Naive thymus-derived CD4-positive, alpha-beta T cell (primary cell): ENCODE data around the gene SDHB. TPM values are rescaled to one million over a fixed set of nuclear protein-coding genes. Genes with fewer than 3 reads are reported as not detected.
A peak's percentile ranks its signal among the peaks of the same experiment; 100 is the strongest.

Experiments
- ATAC-seq: fragments of 150-1000 bp; cut with Tn5 transposase; 2 replicates; pipeline ENCODE4 v1.10.0; 2021; ENCODE audit warnings: mild to moderate bottlenecking, moderate library complexity
- CTCF ChIA-PET: fragments of 350-600 bp; sonication (Branson Sonifier 250); formaldehyde crosslinking; loops from one replicate; lab custom pipeline; 2021; ENCODE audit warnings: antibody characterized with exemption; lab: Charles Lee
- POLR2A ChIA-PET: fragments of 350-600 bp; sonication (Branson Sonifier 250); formaldehyde crosslinking; loops from one replicate; lab custom pipeline; 2021; ENCODE audit warnings: antibody characterized with exemption, inconsistent platforms; lab: Charles Lee
- DNase-seq, 9 donors: peaks; one replicate each; pipeline versions ENCODE4 v3.0.0 to v3.0.0-alpha.2; 2020 to 2022; ENCODE audit warnings: mixed read lengths in 1 of 9
- H3K27ac ChIP-seq: one replicate; pipeline ENCODE4 v1.7.0; 2013; ENCODE audit warnings: mild to moderate bottlenecking, low read depth, low read length, moderate library complexity
- H3K27me3 ChIP-seq, 2 donors: one replicate each; pipeline ENCODE4 v1.7.0; 2013; ENCODE audit warnings: low read length in 2 of 2, mild to moderate bottlenecking in 2 of 2, moderate library complexity in 2 of 2; ENCODE audit not compliant: control insufficient read depth in 2 of 2, insufficient read depth in 2 of 2
- H3K36me3 ChIP-seq, 3 experiments: 1 replicate in 2 of 3; 2 replicates in 1 of 3; pipeline ENCODE4 v1.7.0; 2013; ENCODE audit warnings: low read length in 3 of 3, mild to moderate bottlenecking in 3 of 3, moderate library complexity in 1 of 3; ENCODE audit not compliant: insufficient read depth in 3 of 3, control insufficient read depth in 2 of 3
- H3K4me1 ChIP-seq, 2 donors: one replicate each; pipeline ENCODE4 v1.7.0; 2013; ENCODE audit warnings: low read length in 2 of 2, mild to moderate bottlenecking in 2 of 2, moderate library complexity in 1 of 2; ENCODE audit not compliant: control insufficient read depth in 2 of 2, insufficient read depth in 2 of 2
- H3K4me3 ChIP-seq: 2 replicates; pipeline ENCODE4 v1.7.0; 2013; ENCODE audit warnings: mild to moderate bottlenecking, low read length
- H3K9me3 ChIP-seq, 3 experiments: 1 replicate in 2 of 3; 2 replicates in 1 of 3; pipeline ENCODE4 v1.7.0; 2013; ENCODE audit warnings: low read length in 3 of 3; ENCODE audit not compliant: control insufficient read depth in 2 of 3
- H3K27ac Mint-ChIP-seq, 9 donors: one replicate each; pipeline ENCODE4 v1.8.0; 2020 to 2022; ENCODE audit warnings: mixed read lengths in 9 of 9, mild to moderate bottlenecking in 8 of 9, moderate library complexity in 5 of 9, inconsistent platforms in 2 of 9
- H3K27me3 Mint-ChIP-seq, 5 donors: one replicate each; pipeline ENCODE4 v1.8.0; 2021 to 2022; ENCODE audit warnings: mixed read lengths in 5 of 5, mild to moderate bottlenecking in 1 of 5
- H3K36me3 Mint-ChIP-seq, 5 donors: one replicate each; pipeline ENCODE4 v1.8.0; 2020 to 2022; ENCODE audit warnings: mixed read lengths in 5 of 5, mild to moderate bottlenecking in 3 of 5, inconsistent platforms in 1 of 5
- H3K4me1 Mint-ChIP-seq, 7 donors: one replicate each; pipeline ENCODE4 v1.8.0; 2020 to 2022; ENCODE audit warnings: mixed read lengths in 7 of 7, mild to moderate bottlenecking in 3 of 7, inconsistent platforms in 1 of 7
- H3K4me3 Mint-ChIP-seq, 10 donors: one replicate each; pipeline ENCODE4 v1.8.0; 2020 to 2022; ENCODE audit warnings: mild to moderate bottlenecking in 10 of 10, mixed read lengths in 10 of 10, moderate library complexity in 6 of 10, inconsistent platforms in 2 of 10
- H3K9me3 Mint-ChIP-seq, 11 donors: one replicate each; pipeline ENCODE4 v1.8.0; 2020 to 2022; ENCODE audit warnings: mixed read lengths in 11 of 11, mild to moderate bottlenecking in 4 of 11, inconsistent platforms in 1 of 11, moderate library complexity in 1 of 11
- intact Hi-C, 2 donors: fragments of 100-400 bp; cut with micrococcal nuclease; formaldehyde crosslinking; loops; one replicate each; pipeline ENCODE4 v1.15.1; 2023
- polyA plus RNA-seq, 2 donors: library from polyadenylated mRNA; unstranded; fragments of 300-500 nt; fragmentation: Illumina TruSeq; gene quantifications; one replicate each; pipeline ENCODE4 v1.2.3, GENCODE V29; 2021
- total RNA-seq, 6 experiments: library from RNA in 5 of 6; stranded (reverse) in 5 of 6; gene quantifications; 1 replicate in 5 of 6; 2 replicates in 1 of 6; pipeline ENCODE4 v1.2.3 and lab custom pipeline; 2021 to 2026

The SDHB gene
- total RNA-seq: 10 to 100 TPM; 53.3 to 81.3 (median 61.1) TPM
- polyA plus RNA-seq: 100 to 1,000 TPM; 127 to 147 TPM
- total RNA-seq (lab: John Stamatoyannopoulos, UW): 32.0 reads per million, percentile 61 among the genes with 10 or more reads in this experiment

DNA sequence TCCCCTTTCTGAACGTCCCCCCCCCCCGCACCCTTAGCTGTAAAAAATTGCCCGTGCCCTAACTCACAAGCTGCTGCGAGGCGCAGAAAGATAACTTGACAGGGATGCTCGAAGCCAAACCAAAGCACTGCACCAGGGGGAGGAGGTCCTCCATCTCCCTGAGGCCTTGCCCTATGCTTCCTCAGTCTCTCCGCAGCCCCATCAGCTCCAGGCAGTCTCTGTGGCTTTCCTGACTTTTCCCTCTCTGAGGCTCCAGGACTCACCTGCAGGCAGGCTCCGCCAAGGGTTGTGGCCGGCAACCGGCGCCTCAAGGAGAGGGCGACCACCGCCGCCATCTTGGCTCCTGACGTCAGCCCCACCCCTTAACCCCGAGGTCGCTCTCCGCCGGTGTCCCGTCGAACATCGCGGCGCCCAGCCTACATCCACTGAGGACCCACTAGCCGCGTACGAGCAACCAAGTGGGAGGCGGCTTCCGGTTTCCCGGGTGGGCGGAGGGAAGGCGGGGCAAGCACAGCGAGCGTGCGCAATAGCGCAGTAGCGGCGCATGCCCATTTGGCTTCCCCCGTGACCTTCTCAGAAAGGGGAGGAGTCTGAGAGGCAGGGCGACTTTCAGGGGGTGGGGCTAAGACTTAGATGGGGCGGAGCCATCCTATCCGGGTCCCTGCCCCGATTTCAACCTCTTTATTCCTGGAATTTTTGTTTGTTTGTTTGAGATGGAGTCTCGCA, at the start of gene SDHB:
SDHB (minus strand) TSS at position 348 of the 726 bp plus-strand sequence; CDS start at position 335, 13 bp downstream.
- H3K4me1 ChIP-seq: peaks cover 13 to 14% of the 10 kb centered on the region in 2 donors
- intact Hi-C loops: loop anchor here (1.0 to 10.0 kb wide), 9 partner anchors 42 to 1529 kb away; partner anchors contain the start of genes ATP13A2 (in 1 of the 2), CASP9 (in 1 of the 2), RCC2 (in 1 of the 2) and SZRD1 (in 1 of the 2)
- POLR2A ChIA-PET: interaction anchor here (0.6 to 1.3 kb wide), 7 partner anchors 9 to 181 kb away, joined by 3 to 4 read pairs (median 3); no protein-coding TSS in a partner anchor

DNA sequence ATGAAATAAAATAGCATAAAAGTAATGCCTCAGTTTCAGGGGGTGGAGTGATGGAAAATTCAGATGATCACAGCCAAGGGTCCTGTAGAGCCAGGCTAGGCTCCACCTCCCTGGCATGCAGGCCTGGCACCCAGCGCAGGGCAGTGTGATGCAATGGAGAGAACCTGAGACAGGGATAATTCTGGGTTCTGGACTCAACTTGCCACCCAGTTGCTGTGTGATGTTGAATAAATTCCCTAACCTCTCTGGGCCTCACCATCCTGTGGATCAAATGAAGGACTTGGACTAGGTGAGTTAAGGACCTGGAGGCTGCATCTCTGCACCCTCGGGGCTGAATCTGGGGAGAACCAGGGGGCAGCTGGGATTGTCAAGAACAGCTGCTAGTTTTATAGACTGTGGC, 48.4 kb upstream of the SDHB start:
- H3K4me3 Mint-ChIP-seq: no peak overlapping the region
- ChIA-PET POLR2A (no interaction called here), CTCF (no interaction called here)
- ATAC-seq (no peak), DNase-seq (no peak)
- Histone ChIP-seq H3K4me3 (no peak overlapping the region), H3K27me3 (no peaks in the 10 kb centered on the region), H3K36me3 (no peaks in the 10 kb centered on the region), H3K27ac (no peak overlapping the region), H3K9me3 (no peaks in the 10 kb centered on the region), H3K4me1 (no peaks in the 10 kb centered on the region)
- intact Hi-C loops: no loop called here
- H3K27ac Mint-ChIP-seq: no peak overlapping the region
- H3K36me3 Mint-ChIP-seq: no peaks in the 10 kb centered on the region
- H3K9me3 Mint-ChIP-seq: no peaks in the 10 kb centered on the region
- H3K4me1 Mint-ChIP-seq: peaks cover 0 to 3% (median 0%) of the 10 kb centered on the region in 7 donors
- peaks cover 0 to 6% (median 0%) of the 10 kb centered on the region in 5 donors for H3K27me3 Mint-ChIP-seq

More for the DNA sequence above, at the start of gene SDHB:
- Mint-ChIP-seq H3K27me3 (peaks cover 0 to 7% (median 6%) of the 10 kb centered on the region in 5 donors), H3K4me1 (peaks cover 8 to 39% (median 33%) of the 10 kb centered on the region in 7 donors), H3K36me3 (peaks cover 0 to 6% (median 2%) of the 10 kb centered on the region in 5 donors), H3K27ac (peak within 1 kb of the TSS; percentile 94 to 99 (median 97)), H3K4me3 (peak within 1 kb of the TSS; percentile 87 to 99 (median 98)), H3K9me3 (peaks cover 0 to 1% (median 0%) of the 10 kb centered on the region in 11 donors)
- ATAC-seq (peak; percentile 99), DNase-seq (peak; percentile 97 to 100 (median 100))
- CTCF ChIA-PET: interaction anchor here (0.6 kb wide), 1 partner anchor 1356 kb away, joined by 3 read pairs; no protein-coding TSS in a partner anchor
- Histone ChIP-seq H3K27me3 (no peaks in the 10 kb centered on the region), H3K4me3 (peak within 1 kb of the TSS; percentile 77), H3K27ac (peak within 1 kb of the TSS; percentile 81), H3K36me3 (peaks cover 0 to 10% (median 0%) of the 10 kb centered on the region in 3 experiments), H3K9me3 (no peaks in the 10 kb centered on the region)

DNA sequence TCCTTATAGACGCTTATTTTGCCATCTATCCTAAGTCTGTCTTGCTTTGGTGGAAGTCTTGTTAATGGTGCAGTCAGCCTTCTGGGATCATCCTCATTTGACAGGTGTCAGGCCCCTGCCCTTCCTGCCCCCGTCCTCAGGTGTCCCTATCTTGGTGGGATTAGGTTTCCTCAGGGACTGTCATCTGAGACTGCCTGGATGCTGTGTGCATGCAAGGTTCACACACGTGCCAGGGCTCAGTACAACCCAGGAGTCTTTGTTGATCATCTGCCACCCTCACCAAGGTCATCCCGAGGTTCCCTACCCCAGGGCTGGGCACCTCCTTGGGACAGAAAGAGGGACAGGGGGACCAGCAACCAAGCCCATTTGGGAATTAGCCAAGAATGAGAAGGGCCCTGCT, 47.4 kb upstream of the SDHB start:
- Mint-ChIP-seq H3K36me3 (no peaks in the 10 kb centered on the region), H3K4me1 (peaks cover 0 to 3% (median 0%) of the 10 kb centered on the region in 7 donors), H3K27me3 (peaks cover 0 to 6% (median 0%) of the 10 kb centered on the region in 5 donors), H3K27ac (no peak overlapping the region), H3K4me3 (no peak overlapping the region), H3K9me3 (no peaks in the 10 kb centered on the region)
- ATAC-seq: no peak
- intact Hi-C loops: no loop called here
- H3K4me1 ChIP-seq: no peaks in the 10 kb centered on the region
- no peaks in the 10 kb centered on the region for H3K36me3 ChIP-seq
- no peaks in the 10 kb centered on the region for H3K9me3 ChIP-seq
- no peak overlapping the region for H3K4me3 ChIP-seq
- no peak overlapping the region for H3K27ac ChIP-seq
- no peaks in the 10 kb centered on the region for H3K27me3 ChIP-seq
- ChIA-PET CTCF (no interaction called here), POLR2A (no interaction called here)
- DNase-seq: no peak

- Histone ChIP-seq H3K4me1 (no peaks in the 10 kb centered on the region), H3K9me3 (no peaks in the 10 kb centered on the region), H3K27me3 (no peaks in the 10 kb centered on the region), H3K36me3 (no peaks in the 10 kb centered on the region), H3K27ac (no peak overlapping the region), H3K4me3 (no peak overlapping the region)
- intact Hi-C loops: no loop called here
- Mint-ChIP-seq H3K9me3 (no peaks in the 10 kb centered on the region), H3K36me3 (no peaks in the 10 kb centered on the region), H3K27ac (no peak overlapping the region), H3K27me3 (peaks cover 0 to 3% (median 0%) of the 10 kb centered on the region in 5 donors), H3K4me1 (peaks cover 0 to 3% (median 0%) of the 10 kb centered on the region in 7 donors), H3K4me3 (no peak overlapping the region)
- ChIA-PET POLR2A (no interaction called here), CTCF (no interaction called here)
- no peak for DNase-seq
- ATAC-seq: no peak
Observed at GRCh38 chr1:17099616-17100340, 45.9 kb upstream of the SDHB start.

DNA sequence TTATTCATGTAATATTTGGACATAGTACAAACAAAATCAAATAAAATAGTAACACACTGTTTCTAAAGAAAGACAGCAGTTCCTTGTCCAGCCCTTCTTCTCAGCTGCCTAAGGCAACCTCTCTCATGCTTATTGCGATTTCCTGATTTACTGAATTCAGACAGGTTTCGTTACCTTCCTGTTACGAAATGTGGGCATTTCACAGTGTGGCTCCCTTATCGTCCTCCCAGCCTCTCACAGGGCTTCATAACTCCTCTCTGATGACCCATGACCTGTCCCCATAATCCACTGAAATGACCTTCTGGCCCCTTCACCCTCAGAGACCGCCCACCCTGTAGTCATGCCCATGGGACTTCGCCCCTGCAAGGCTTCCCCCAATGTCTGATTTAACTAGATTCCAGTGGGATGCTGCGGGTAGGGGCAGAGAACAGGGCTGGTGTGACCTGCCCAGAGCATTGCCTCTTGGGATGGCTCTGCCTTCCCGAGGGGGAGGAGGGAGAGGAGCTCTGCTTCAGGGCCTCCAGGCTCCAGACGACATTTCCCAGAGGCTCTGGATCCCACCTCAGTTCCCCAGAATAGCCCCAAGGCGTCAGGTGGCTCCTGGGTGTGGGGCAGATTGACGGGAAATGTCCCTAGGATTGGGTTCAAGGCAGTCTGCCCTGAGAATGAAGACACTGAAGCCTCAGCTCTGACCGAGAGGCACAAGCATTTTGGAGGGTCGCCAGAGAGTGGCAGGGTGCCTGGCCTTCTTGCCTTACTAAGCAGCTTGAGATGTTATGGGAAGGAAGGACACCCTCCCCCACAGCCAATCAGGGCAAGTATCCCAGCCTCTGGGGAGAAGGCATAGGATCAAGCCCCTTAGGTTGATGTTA, 44.9 kb upstream of the SDHB start:
- Histone ChIP-seq H3K27me3 (no peaks in the 10 kb centered on the region), H3K4me1 (no peaks in the 10 kb centered on the region), H3K4me3 (no peak overlapping the region), H3K9me3 (no peaks in the 10 kb centered on the region), H3K27ac (no peak overlapping the region), H3K36me3 (no peaks in the 10 kb centered on the region)
- H3K4me1 Mint-ChIP-seq: peaks cover 0 to 3% (median 0%) of the 10 kb centered on the region in 7 donors
- DNase-seq: no peak
- H3K36me3 Mint-ChIP-seq: no peaks in the 10 kb centered on the region
- H3K27me3 Mint-ChIP-seq: peaks cover 0 to 3% (median 0%) of the 10 kb centered on the region in 5 donors
- ChIA-PET POLR2A (no interaction called here), CTCF (no interaction called here)
- peak; percentile 64 for ATAC-seq
- intact Hi-C loops: no loop called here
- H3K9me3 Mint-ChIP-seq: no peaks in the 10 kb centered on the region
- H3K27ac Mint-ChIP-seq: no peak overlapping the region
- H3K4me3 Mint-ChIP-seq: no peak overlapping the region

GRCh38 chr1:17097787-17098186, 44.0 kb upstream of the SDHB start:
- Mint-ChIP-seq H3K4me1 (peaks cover 0 to 3% (median 0%) of the 10 kb centered on the region in 7 donors), H3K9me3 (no peaks in the 10 kb centered on the region), H3K27me3 (peaks cover 0 to 1% (median 0%) of the 10 kb centered on the region in 5 donors), H3K36me3 (no peaks in the 10 kb centered on the region), H3K27ac (no peak overlapping the region), H3K4me3 (no peak overlapping the region)
- CTCF ChIA-PET: no interaction called here
- intact Hi-C loops: no loop called here
- no peak overlapping the region for H3K4me3 ChIP-seq
- no peaks in the 10 kb centered on the region for H3K27me3 ChIP-seq
- H3K27ac ChIP-seq: no peak overlapping the region
- no peaks in the 10 kb centered on the region for H3K4me1 ChIP-seq
- ATAC-seq (no peak), DNase-seq (no peak)
- POLR2A ChIA-PET: no interaction called here
- no peaks in the 10 kb centered on the region for H3K9me3 ChIP-seq
- H3K36me3 ChIP-seq: no peaks in the 10 kb centered on the region
